HEK293T (cell line): ENCODE results near the gene CFAP58.

Experiments used
- BHLHE40 ChIP-seq: fragments of 450-650 bp; IDR thresholded peaks from 2 replicates; pipeline ENCODE4 v1.6.1; 2016; ENCODE audit warnings: mild to moderate bottlenecking, moderate library complexity, borderline replicate concordance
- FOXK2 ChIP-seq: fragments of 450-650 bp; IDR thresholded peaks from 2 replicates; pipeline ENCODE4 v1.6.1; 2016; ENCODE audit warnings: mild to moderate bottlenecking
- FOXM1 ChIP-seq: fragments of 450-650 bp; IDR thresholded peaks from 2 replicates; pipeline ENCODE4 v1.6.1; 2017; ENCODE audit warnings: mild to moderate bottlenecking, borderline replicate concordance
- HDGF ChIP-seq: fragments of 450-650 bp; IDR thresholded peaks from 2 replicates; pipeline ENCODE4 v1.6.1; 2017; ENCODE audit warnings: antibody characterized with exemption, borderline replicate concordance
- LEF1 ChIP-seq: fragments of 450-650 bp; IDR thresholded peaks from 2 replicates; pipeline ENCODE4 v1.6.1; 2017; ENCODE audit warnings: mild to moderate bottlenecking, borderline replicate concordance
- PKNOX1 ChIP-seq: fragments of 450-650 bp; IDR thresholded peaks from 2 replicates; pipeline ENCODE4 v1.6.1; 2016
- SUZ12 ChIP-seq: fragments of 450-650 bp; IDR thresholded peaks from 2 replicates; pipeline ENCODE4 v1.6.1; 2016; ENCODE audit warnings: mild to moderate bottlenecking
- TARDBP ChIP-seq: fragments of 450-650 bp; IDR thresholded peaks from 2 replicates; pipeline ENCODE4 v1.6.1; 2016
- ZNF384 ChIP-seq: fragments of 450-650 bp; IDR thresholded peaks from 2 replicates; pipeline ENCODE4 v1.6.1; 2016

DNA sequence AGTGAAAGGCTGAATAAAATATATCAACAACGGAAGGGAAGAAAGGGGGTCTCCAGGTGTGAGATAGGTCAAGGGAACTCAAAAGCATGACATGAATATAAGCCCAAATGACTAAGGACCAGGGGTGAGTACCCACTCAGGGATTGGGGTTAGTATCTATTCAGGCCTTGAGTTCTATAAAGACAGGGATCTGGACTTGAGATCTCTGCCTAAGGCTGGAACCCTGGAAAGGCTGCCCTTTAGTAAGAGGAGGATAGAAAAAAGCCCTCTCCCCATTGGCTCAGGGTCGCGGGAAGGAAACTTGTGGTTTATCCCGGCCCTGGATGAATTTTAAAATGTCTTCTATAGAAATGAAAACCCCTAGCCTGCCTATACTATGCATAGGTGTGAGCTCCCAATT lies 13.0 kb upstream of the CFAP58 start:
- TF ChIP-seq FOXM1 (no peak), FOXK2 (no peak), PKNOX1 (no peak), TARDBP (no peak), BHLHE40 (no peak), ZNF384 (no peak), LEF1 (no peak), HDGF (no peak), SUZ12 (no peak)
